ENCODE results near the gene ZC3H18.

ZC3H18 gene

GRCh38 chr16:88642881-88643643 lies 72.9 kb downstream of the ZC3H18 start:
- no peak for DNase-seq

DNA sequence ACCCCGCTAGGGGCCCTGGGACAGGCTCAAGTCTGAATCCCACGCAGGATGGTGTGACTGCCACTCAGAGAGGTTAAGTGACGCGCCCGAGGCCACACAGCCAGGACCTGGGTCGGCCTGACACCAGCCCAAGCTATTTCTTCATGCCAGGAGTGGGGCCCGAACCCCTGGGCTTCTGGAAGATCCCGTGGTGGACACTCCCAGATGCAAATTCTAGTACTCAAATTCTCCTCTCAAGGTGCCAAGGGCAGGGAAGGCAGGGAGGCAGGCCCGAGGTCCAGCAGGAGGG lies 73.4 kb downstream of the ZC3H18 start:
- no peak for DNase-seq

DNA sequence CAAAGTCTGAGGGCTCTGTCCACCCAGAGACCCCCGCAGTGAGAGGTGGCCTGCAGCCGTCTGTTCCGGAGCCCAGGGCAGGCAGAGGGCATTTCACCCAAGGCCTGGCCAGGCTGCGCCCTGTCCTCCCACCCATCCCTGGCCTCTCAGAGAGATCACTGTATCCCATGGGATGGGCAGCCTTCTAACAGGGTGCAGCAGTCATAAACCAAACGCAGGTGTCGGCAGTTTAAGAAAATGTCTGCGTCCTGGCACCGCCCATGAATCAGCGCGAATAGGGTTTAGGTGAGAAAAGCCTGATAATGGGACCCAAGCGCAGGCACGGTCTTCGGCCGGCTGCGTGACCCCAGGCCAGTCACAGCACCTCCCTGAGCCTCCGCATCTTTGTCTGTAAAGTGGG lies 75.3 kb downstream of the ZC3H18 start:
- DNase-seq, result no peak

GRCh38 chr16:88645941-88646340 lies 75.7 kb downstream of the ZC3H18 start:
- DNase-seq, result no peak

DNA sequence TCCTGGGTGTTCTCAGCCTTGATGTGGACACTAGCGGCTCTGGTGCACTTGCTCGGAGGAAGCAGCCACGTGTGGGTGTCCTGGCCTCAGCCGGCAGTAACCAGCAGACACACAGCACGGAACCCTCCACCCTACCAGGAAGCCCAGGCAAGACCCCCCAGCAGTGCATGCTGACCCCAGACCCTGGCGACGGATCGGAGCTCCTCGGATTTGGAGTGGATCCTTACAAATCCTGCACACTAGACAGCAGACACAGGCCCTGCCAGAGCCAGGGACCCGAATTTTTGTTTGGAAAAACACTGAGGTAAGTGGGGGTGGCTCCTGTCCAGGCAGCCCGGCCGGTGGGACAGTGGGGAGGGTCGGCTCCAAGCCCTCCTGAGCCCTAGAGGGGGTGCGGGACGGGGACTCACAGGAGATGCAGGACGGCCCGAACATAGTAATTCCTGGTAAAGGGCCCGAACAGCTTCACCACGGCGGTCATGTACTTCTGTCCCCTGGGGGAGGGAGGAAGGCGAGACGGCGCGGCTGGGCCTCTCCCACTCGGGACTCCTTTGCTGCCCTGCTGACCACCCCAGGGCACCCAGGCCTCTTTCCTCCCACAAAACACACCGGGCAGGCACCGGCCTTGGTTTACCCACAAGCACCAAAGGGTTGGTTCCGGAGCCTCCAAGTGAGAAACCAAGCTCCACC lies 76.3 kb downstream of the ZC3H18 start:
- DNase-seq, result no peak

DNA sequence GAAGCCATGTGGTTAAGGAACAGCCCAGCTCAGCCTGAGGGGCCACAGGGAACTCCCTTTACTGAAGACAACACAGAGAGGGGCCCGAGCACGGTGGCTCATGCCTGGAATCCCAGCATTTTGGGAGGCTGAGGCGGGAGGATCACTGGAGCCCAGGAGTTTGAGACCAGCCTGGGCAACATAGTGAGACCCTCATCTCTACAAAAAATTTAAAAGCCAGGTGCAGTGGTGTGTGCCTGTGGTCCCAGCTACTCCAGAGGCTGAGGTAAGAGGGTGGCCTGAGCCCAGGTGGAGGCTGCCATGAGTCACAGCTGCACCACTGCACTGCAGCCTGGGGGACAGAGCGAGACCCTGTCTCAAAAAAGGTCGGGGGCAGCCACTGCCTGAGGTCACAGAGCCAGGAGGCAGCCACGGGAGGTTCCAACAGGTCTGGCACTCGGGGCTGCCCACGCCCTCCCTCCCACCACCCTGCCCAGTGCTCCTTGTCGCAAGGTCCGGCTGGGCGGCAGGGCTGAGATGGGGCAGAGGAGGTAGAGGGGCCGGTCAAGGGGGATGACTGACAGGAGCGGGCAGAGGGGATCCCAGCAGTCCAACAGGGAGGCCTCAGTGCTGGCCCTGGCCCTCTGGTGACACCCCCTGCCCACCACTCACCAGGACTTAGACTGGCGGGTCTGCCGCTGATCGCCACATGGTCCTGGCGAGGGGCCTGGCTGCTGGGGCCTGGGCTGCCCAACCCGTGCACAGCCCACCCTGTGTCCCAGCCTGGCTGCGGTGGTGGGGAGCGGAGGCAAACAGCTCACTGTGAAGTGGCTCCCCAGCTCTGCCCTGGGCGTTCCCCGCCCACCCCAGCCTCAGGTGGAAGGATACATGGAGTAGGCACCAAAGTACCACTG lies 77.2 kb downstream of the ZC3H18 start:
- DNase-seq, result no peak

- DNase-seq, result no peak
Observed at GRCh38 chr16:88649195-88649923, 79.2 kb downstream of the ZC3H18 start.

- peak; percentile 51 for DNase-seq
Observed at GRCh38 chr16:88649924-88650748, 79.9 kb downstream of the ZC3H18 start.

DNA sequence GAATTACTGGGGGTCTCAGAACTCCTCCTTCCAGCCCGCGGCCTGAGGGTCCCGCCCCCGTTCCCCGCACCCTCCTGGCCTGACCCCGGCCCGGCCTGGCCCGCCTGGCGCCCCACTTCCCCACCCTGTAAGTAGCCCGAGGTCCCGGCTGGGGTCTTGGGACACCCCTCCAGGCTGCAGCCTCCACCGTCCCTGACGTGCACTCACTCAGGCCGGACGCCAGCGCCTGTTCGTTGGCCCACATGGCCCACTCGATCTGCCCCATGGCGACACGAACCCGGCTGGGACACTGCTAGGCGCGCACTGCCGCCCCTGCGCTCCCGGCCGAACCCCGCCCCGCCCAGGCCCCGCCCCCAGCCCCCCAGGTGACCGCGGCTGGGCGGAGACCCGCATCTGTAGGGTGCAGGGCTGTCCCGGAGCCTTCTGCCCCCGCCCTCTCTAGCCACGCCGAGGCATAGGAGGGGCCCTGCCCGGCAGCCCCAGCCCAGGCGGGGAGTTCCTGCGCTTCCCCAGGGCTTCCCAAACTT lies 80.6 kb downstream of the ZC3H18 start, which contains the start of gene CYBA:
CYBA (minus strand) TSS at position 305 of the 527 bp plus-strand sequence; CDS start at position 265, 40 bp downstream.
- DNase-seq, result peak; percentile 90

GRCh38 chr16:88651276-88651988 lies 81.2 kb downstream of the ZC3H18 start:
- DNase-seq, result peak; percentile 89

DNA sequence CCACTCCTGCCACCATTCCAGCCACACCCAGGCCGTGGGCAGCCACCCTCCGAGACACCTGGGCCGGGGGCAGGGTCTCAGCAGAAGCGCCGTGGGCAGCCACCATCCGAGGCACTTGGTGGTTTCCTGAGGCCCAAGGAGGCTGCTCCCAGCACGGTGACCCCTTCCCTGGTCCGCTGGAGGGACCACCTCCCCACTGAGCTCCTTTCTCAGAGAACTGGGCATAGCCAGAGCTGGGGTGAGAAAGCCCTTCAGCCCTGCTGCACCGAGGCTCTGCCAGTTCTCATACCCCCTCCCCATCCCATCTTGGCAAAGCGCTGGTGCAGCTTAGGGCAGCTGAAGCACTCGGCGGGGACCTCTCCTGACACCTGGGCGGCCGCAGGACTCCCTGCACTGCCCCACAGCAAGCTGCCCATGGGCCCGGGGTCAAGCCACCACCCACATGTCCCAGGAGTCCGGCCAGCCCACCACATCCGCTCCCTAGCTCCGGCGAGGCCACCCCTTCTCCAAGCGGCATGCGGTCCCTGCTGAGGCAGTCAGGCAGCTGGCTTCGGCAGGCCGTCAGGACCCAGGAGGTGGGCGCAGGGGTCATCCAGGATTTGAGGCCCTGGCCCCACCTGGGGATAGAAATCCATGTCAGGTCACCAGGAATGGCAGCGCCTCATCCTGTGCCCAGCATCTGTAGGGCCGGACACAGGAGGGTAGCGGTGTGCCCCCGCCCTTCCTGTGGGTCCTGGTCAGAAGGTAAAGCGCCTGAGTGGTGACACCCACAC lies 82.0 kb downstream of the ZC3H18 start:
- DNase-seq, result no peak

DNA sequence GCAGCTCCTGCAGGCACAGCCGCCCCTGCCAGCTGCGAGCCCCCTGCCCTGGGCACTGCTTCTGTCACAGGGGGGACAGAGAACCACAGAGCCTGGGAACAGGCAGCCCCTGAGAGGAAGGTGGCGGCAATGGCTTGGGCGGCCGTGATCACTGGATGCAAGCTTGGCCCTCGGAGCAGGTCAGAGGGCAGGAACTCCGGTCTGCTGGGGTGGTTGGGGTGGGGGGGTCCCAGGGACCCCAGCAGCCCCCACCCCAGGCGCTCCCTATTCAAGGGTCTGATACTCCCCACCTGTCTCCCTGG lies 82.5 kb downstream of the ZC3H18 start:
- DNase-seq, result no peak

DNA sequence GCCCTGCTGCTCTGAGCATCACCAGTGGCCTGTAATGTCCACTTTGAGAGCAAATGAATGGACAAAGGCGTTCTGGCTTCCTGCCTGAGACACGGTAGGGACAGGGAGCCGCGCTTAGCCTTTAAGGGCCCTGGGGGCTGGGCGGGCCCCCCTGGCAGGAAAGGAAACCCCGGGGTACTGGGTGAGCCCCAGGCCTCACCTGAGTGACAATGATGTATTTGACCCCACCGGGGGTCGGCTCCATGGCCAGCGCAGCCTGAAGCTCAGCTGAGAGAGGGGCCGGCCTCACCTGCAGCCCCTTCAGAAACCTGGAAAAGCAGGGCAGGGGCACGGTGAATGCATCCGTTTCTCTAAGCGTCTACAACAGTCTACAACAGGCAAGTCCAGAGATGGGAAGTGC lies 82.9 kb downstream of the ZC3H18 start:
- DNase-seq, result no peak

DNA sequence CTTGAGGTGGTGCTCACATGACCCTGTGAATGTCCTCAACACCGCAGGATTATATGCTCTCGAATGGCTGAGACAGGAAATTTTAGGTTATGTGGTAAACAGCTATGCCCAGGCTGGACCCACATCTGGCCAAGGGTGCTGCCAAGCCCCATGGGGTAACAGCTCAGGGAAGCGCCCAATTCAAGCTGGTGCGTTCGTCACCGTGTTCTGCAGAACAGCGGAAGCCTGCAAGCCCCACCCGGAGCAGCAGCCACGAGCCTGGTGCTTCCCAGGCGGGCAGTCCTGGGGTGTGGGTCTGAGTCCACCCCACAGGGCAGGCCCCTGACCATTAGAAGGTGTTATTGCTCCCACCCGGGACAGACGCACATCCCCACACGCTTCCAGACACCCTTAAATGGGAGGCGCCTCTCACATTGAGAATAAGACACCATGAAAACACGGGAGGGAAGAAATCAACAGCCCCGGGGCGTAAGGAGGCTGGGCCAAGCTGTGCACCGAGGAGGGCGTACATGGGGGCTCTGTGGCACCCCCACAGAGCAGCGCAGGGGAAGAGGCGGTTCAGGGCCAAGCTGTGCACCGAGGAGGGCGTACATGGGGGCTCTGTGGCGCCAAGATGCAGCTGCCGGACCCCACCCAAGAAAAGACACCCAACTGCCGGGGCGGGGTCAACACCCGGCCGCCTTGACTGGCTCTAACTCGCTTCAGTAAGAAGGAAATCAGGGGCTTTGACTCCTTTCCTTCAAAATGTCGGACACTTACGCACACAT lies 83.6 kb downstream of the ZC3H18 start:
- no peak for DNase-seq

DNA sequence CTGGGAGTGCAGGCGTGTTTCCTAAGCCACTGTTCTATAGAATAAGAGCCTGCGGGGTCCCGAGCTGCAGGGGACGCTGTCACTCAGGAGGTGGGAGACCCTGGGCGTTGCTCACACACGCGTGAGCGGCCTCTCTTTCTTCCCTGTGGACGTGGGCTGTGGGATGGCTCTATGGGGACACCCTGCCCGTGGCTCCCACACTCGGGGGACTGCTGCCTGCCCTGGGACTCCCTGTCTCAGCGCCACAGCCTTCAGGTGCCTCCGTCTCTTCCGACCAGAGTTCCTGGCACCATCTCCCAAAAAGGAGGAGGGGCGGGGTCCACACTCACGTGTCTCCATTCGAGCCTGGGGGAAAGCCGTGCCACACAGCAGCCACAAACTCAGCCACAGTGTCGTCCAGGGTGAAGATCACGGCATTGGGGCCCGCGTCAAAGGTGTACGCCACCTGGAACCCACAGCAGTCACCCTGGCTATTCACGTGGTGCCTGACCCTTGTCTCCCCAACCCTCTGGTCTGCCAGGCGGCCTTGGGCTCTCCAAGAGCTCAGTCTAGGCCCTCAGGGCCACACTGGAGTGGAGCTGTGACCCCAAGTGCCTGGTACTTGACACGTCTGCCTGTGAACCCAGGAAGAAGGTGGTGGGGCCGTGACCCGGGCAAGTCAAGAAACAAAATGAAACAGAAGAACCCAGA lies 84.3 kb downstream of the ZC3H18 start:
- DNase-seq, result no peak

- DNase-seq, result no peak
Observed at GRCh38 chr16:88655053-88655732, 85.0 kb downstream of the ZC3H18 start.

GRCh38 chr16:88655733-88656281 lies 85.6 kb downstream of the ZC3H18 start:
- DNase-seq, result no peak

All from activated CD4-positive, alpha-beta T cell treated with anti-CD3 and anti-CD28 coated beads for 48 hours (primary cell).